Upper lobe of right lung (tissue), 1 donor: ENCODE measurements around the gene DAPK3. TPM values are rescaled to one million over a fixed set of nuclear protein-coding genes. Genes with fewer than 3 reads are reported as not detected.

Source experiments
- ATAC-seq: fragments of 200-7000 bp; cut with Tn5 transposase; one replicate; pipeline ENCODE4 v1.9.1; 2020; ENCODE audit warnings: mild to moderate bottlenecking, moderate library complexity
- DNase-seq: peaks from one replicate; pipeline ENCODE4 v3.0.0-alpha.2; 2020
- H3K27ac ChIP-seq: fragments of 200-600 bp; one replicate; pipeline ENCODE4 v1.8.0; 2022
- H3K27me3 ChIP-seq: fragments of 200-600 bp; one replicate; pipeline ENCODE4 v1.8.0; 2022; ENCODE audit warnings: mild to moderate bottlenecking
- H3K36me3 ChIP-seq: fragments of 200-600 bp; one replicate; pipeline ENCODE4 v1.8.0; 2022
- H3K4me1 ChIP-seq: fragments of 200-600 bp; one replicate; pipeline ENCODE4 v1.8.0; 2022
- H3K4me3 ChIP-seq: fragments of 200-600 bp; one replicate; pipeline ENCODE4 v1.8.0; 2022; ENCODE audit warnings: mild to moderate bottlenecking
- H3K9me3 ChIP-seq: fragments of 200-600 bp; one replicate; pipeline ENCODE4 v1.8.0; 2022
- CTCF ChIP-seq: fragments of 200-600 bp; IDR thresholded peaks from one replicate; pipeline ENCODE4 v1.8.0; 2022; ENCODE audit warnings: antibody characterized with exemption
- intact Hi-C: fragments of 100-400 bp; cut with DNase I; formaldehyde crosslinking; loops from one replicate; pipeline ENCODE4 v1.11.0; 2022
- long read RNA-seq: library from polyadenylated mRNA; unstranded; transcript quantifications from one replicate; pipeline ENCODE4 v2.0.0, GENCODE V29; 2021
- total RNA-seq: library from RNA; stranded (reverse); fragmentation: NEBNext Ultra II Directional; extraction: Animal tissue kit (Norgen Biotek cat#: 25700); gene quantifications from one replicate; pipeline ENCODE4 v1.2.1, GENCODE V29; 2021
- donor health status: DM: no; HTN: yes; CAD: no; lungs with severe emphysema.

Gene DAPK3
- 70.7 TPM for total RNA-seq
- long read RNA-seq, transcript DAPK3-202 (9 exons, 2,257 nt), result major isoform, 15 of 207 reads
- long read RNA-seq, partial matches to known transcripts, result 8 of 207 reads
- long read RNA-seq, other reads (novel, unspliced or antisense), result 182 of 207 reads

GRCh38 chr19:3970808-3971598 lies at the start of gene DAPK3:
Gene DAPK3 (minus strand): TSS chr19:3971099. CDS start chr19:3969735, 1,364 bp downstream.
- TF ChIP-seq CTCF, result no peak
- ATAC-seq, result peak; percentile 96
- Histone ChIP-seq H3K36me3 (peaks cover 30% of the 10 kb centered on the region), H3K27ac (peak within 1 kb of the TSS; percentile 88), H3K4me3 (peak within 1 kb of the TSS; percentile 80), H3K27me3 (no peaks in the 10 kb centered on the region), H3K4me1 (peaks cover 44% of the 10 kb centered on the region), H3K9me3 (no peaks in the 10 kb centered on the region)
- intact Hi-C loops, result no loop called here
- peak; percentile 98 for DNase-seq

GRCh38 chr19:4019578-4019977 lies 48.7 kb upstream of the DAPK3 start:
- Histone ChIP-seq H3K4me1 (peaks cover 4% of the 10 kb centered on the region), H3K36me3 (peaks cover 10% of the 10 kb centered on the region), H3K27me3 (no peaks in the 10 kb centered on the region), H3K4me3 (no peak overlapping the region), H3K9me3 (no peaks in the 10 kb centered on the region), H3K27ac (no peak overlapping the region)
- no peak for DNase-seq
- intact Hi-C loops, result no loop called here
- no peak for TF ChIP-seq CTCF
- no peak for ATAC-seq

GRCh38 chr19:4018775-4019504 lies 48.0 kb upstream of the DAPK3 start:
- ATAC-seq, result no peak
- Histone ChIP-seq H3K9me3 (no peaks in the 10 kb centered on the region), H3K27me3 (no peaks in the 10 kb centered on the region), H3K27ac (no peak overlapping the region), H3K4me1 (peaks cover 6% of the 10 kb centered on the region), H3K4me3 (no peak overlapping the region), H3K36me3 (peaks cover 16% of the 10 kb centered on the region)
- intact Hi-C loops, result no loop called here
- no peak for DNase-seq
- TF ChIP-seq CTCF, result no peak

- ATAC-seq, result no peak
- H3K9me3 ChIP-seq, result no peaks in the 10 kb centered on the region
- DNase-seq, result no peak
- H3K4me1 ChIP-seq, result peaks cover 6% of the 10 kb centered on the region
- TF ChIP-seq CTCF, result no peak
- intact Hi-C loops, result no loop called here
- peaks cover 24% of the 10 kb centered on the region for H3K36me3 ChIP-seq
- H3K4me3 ChIP-seq, result no peak overlapping the region
- no peak overlapping the region for H3K27ac ChIP-seq
- no peaks in the 10 kb centered on the region for H3K27me3 ChIP-seq
Measured at GRCh38 chr19:4018140-4018613, 47.3 kb upstream of the DAPK3 start.

GRCh38 chr19:4016903-4017638 lies 46.2 kb upstream of the DAPK3 start:
- no peak overlapping the region for H3K27ac ChIP-seq
- no peaks in the 10 kb centered on the region for H3K9me3 ChIP-seq
- intact Hi-C loops, result no loop called here

More at GRCh38 chr19:4016903-4017638, 46.2 kb upstream of the DAPK3 start:
- H3K4me3 ChIP-seq, result no peak overlapping the region
- peaks cover 6% of the 10 kb centered on the region for H3K4me1 ChIP-seq
- no peaks in the 10 kb centered on the region for H3K27me3 ChIP-seq
- DNase-seq (no peak), ATAC-seq (no peak)
- peaks cover 28% of the 10 kb centered on the region for H3K36me3 ChIP-seq
- no peak for TF ChIP-seq CTCF
